VCaP (cell line): Measurements from ENCODE around the gene TTBK2.

Experiments used
- H3K27ac ChIP-seq: fragments of 450-650 bp; 2 replicates; pipeline ENCODE4 v1.5.1; 2017
- TF ChIP-seq, protein P1 (sequence below): fragments of 450-650 bp; conservative IDR thresholded peaks from 2 replicates; pipeline ENCODE4 v1.5.1; 2017; ENCODE audit warnings: mild to moderate bottlenecking, moderate library complexity

The TTBK2 gene

DNA sequence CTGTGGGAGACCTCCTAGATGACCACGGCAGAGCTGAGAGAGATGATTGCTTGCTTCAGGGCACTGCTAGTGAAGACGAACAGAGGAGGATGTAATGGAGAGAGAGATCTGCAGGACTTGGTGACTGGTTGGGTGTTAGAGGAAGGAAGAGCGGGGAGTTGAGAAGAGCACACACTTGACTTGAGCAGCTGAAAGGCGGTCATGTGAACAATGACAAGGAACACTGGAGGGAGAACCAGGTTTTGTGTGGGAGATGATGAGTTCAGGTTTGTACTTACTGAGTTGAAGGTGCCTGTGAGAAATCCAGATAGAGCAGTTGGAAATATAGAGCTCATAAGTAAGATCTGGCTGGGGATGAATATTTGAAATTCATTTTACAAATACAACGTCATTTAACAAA, 224.0 kb downstream of the TTBK2 start:
- TF ChIP-seq, protein P1, sequence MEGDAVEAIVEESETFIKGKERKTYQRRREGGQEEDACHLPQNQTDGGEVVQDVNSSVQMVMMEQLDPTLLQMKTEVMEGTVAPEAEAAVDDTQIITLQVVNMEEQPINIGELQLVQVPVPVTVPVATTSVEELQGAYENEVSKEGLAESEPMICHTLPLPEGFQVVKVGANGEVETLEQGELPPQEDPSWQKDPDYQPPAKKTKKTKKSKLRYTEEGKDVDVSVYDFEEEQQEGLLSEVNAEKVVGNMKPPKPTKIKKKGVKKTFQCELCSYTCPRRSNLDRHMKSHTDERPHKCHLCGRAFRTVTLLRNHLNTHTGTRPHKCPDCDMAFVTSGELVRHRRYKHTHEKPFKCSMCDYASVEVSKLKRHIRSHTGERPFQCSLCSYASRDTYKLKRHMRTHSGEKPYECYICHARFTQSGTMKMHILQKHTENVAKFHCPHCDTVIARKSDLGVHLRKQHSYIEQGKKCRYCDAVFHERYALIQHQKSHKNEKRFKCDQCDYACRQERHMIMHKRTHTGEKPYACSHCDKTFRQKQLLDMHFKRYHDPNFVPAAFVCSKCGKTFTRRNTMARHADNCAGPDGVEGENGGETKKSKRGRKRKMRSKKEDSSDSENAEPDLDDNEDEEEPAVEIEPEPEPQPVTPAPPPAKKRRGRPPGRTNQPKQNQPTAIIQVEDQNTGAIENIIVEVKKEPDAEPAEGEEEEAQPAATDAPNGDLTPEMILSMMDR = no peak
- H3K27ac ChIP-seq = no peak overlapping the region

DNA sequence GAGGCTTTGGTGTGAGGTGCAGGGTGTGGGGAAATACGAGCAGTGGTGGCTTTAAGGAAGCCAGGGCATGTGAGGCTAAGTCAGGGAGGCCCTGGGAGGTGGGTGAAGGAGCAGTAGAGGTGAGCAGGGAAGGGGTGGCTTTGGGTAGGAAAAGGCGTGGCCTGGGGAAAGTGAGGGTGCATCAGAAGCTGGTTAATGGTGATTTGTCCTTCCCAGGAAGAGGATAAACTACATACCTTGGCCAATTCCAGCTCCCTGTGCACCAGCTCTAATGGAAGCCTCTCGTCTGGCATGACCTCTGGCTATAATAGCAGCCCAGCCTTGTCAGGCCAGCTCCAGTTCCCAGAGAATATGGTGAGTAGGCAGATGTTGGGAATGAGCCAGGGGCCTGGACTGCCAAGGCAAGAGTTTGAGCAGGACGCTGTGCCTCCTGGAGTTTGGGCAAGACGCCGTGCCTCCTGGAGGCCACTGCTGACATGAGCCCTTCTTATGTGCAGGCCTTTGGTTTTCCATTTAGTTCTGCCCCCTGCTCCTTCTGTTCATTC, 225.0 kb downstream of the TTBK2 start:
- TF ChIP-seq, protein P1 = no peak
- H3K27ac ChIP-seq = no peak overlapping the region

- TF ChIP-seq, protein P1 = no peak
- no peak overlapping the region for H3K27ac ChIP-seq
Observed at GRCh38 chr15:42694398-42694797, 226.2 kb downstream of the TTBK2 start.

DNA sequence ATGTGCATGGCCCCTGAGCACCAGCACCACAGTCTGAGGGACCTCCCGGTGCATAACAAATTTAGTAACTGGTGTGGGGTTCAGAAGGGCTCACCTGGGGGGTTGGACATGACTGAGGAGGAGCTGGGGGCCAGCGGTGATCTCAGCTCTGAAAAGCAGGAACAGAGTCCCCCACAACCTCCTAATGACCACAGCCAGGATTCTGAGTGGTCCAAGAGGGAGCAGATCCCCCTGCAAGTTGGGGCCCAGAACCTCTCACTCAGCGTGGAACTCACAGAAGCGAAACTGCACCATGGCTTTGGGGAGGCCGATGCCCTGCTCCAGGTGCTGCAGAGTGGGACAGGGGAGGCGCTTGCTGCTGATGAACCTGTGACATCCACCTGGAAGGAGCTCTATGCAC, 226.6 kb downstream of the TTBK2 start:
- no peak overlapping the region for H3K27ac ChIP-seq
- TF ChIP-seq, protein P1 = no peak

GRCh38 chr15:42693496-42693895, 227.1 kb downstream of the TTBK2 start:
- TF ChIP-seq, protein P1 = no peak

GRCh38 chr15:42692997-42693396, 227.6 kb downstream of the TTBK2 start:
- no peak overlapping the region for H3K27ac ChIP-seq
- TF ChIP-seq, protein P1 = no peak

More at GRCh38 chr15:42693496-42693895, 227.1 kb downstream of the TTBK2 start:
- no peak overlapping the region for H3K27ac ChIP-seq

- no peak overlapping the region for H3K27ac ChIP-seq
- TF ChIP-seq, protein P1 = no peak
Observed at GRCh38 chr15:42692536-42692935, 228.0 kb downstream of the TTBK2 start.

DNA sequence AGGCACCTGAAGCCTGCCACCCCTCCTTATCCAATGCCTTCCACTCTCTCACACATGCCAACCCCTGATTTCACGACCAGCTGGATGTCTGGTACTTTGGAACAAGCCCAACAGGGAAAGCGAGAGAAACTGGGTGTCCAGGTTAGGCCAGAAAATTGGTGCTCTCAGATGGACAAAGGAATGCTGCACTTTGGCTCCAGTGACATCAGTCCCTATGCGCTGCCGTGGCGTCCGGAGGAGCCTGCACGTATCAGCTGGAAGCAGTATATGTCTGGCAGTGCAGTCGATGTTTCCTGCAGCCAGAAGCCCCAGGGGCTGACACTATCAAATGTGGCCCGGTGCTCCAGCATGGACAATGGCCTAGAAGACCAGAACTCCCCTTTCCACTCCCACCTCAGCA, 228.8 kb downstream of the TTBK2 start:
- no peak overlapping the region for H3K27ac ChIP-seq
- TF ChIP-seq, protein P1 = no peak
